ENCODE measurements around the gene TSBP1. TPM values are rescaled to one million over a fixed set of nuclear protein-coding genes. Genes with fewer than 3 reads are reported as not detected.

Gene TSBP1
- total and polyA plus RNA-seq, 4 donors = not detected

GRCh38 chr6:32405656-32406055 lies 34.0 kb upstream of the TSBP1 start:
- no peak for ATAC-seq (ENCODE audit: low FRiP score)
- intact Hi-C loops (cut with DNase I) = no loop called here
- WGBS, 2 donors = 10 to 24% methylated on average over 1 of the region's 1 CpG
- Histone ChIP-seq H3K9me3 (ENCODE audit: control insufficient read depth, low read length) (no peaks in the 10 kb centered on the region), H3K27me3 (ENCODE audit: control insufficient read depth in 1 of 2, insufficient read depth in 2 of 2, low read length in 1 of 2) (peaks cover 0 to 4% of the 10 kb centered on the region in 2 donors), H3K4me1 (ENCODE audit: control insufficient read depth in 1 of 2, insufficient read depth in 2 of 2, low read length in 2 of 2) (no peaks in the 10 kb centered on the region), H3K4me3 (ENCODE audit: low read length in 2 of 2) (no peak overlapping the region), H3K27ac (ENCODE audit: low read depth in 1 of 2, low read length in 2 of 2) (no peak overlapping the region), H3K36me3 (ENCODE audit: control insufficient read depth in 1 of 2, insufficient read depth in 2 of 2, low read length in 1 of 2) (no peaks in the 10 kb centered on the region)
- DNase-seq = no peak

- H3K4me3 ChIP-seq (ENCODE audit: low read length in 2 of 2) = no peak overlapping the region
- H3K9me3 ChIP-seq (ENCODE audit: control insufficient read depth, low read length) = no peaks in the 10 kb centered on the region
- intact Hi-C loops (cut with DNase I) = no loop called here
- H3K36me3 ChIP-seq (ENCODE audit: control insufficient read depth in 1 of 2, insufficient read depth in 2 of 2, low read length in 1 of 2) = no peaks in the 10 kb centered on the region
- H3K4me1 ChIP-seq (ENCODE audit: control insufficient read depth in 1 of 2, insufficient read depth in 2 of 2, low read length in 2 of 2) = no peaks in the 10 kb centered on the region
- DNase-seq = no peak
- peaks cover 0 to 4% of the 10 kb centered on the region in 2 donors for H3K27me3 ChIP-seq (ENCODE audit: control insufficient read depth in 1 of 2, insufficient read depth in 2 of 2, low read length in 1 of 2)
- ATAC-seq (ENCODE audit: low FRiP score) = no peak
- no peak overlapping the region for H3K27ac ChIP-seq (ENCODE audit: low read depth in 1 of 2, low read length in 2 of 2)
- WGBS, 2 donors = 58 to 59% methylated on average over 8 of the region's 8 CpGs
Measured at GRCh38 chr6:32402812-32403211, 31.1 kb upstream of the TSBP1 start.

- H3K4me1 ChIP-seq (ENCODE audit: control insufficient read depth in 1 of 2, insufficient read depth in 2 of 2, low read length in 2 of 2) = no peaks in the 10 kb centered on the region
- no peak overlapping the region for H3K4me3 ChIP-seq (ENCODE audit: low read length in 2 of 2)
- H3K36me3 ChIP-seq (ENCODE audit: control insufficient read depth in 1 of 2, insufficient read depth in 2 of 2, low read length in 1 of 2) = no peaks in the 10 kb centered on the region
- H3K27me3 ChIP-seq (ENCODE audit: control insufficient read depth in 1 of 2, insufficient read depth in 2 of 2, low read length in 1 of 2) = peaks cover 0 to 1% of the 10 kb centered on the region in 2 donors
- no peak for ATAC-seq (ENCODE audit: low FRiP score)
- H3K27ac ChIP-seq (ENCODE audit: low read depth in 1 of 2, low read length in 2 of 2) = no peak overlapping the region
- WGBS, 2 donors = 25 to 29% methylated on average over 4 of the region's 4 CpGs
- intact Hi-C loops (cut with DNase I) = no loop called here
- no peaks in the 10 kb centered on the region for H3K9me3 ChIP-seq (ENCODE audit: control insufficient read depth, low read length)
- DNase-seq = no peak
Measured at GRCh38 chr6:32401284-32401963, 29.7 kb upstream of the TSBP1 start.

GRCh38 chr6:32397252-32397920 lies 25.7 kb upstream of the TSBP1 start:
- intact Hi-C loops (cut with DNase I) = no loop called here
- WGBS, 2 donors = 73 to 74% methylated on average over 7 of the region's 7 CpGs

GRCh38 chr6:32396028-32396427 lies 24.3 kb upstream of the TSBP1 start:
- WGBS, 2 donors = 93% methylated on average over 10 of the region's 10 CpGs
- intact Hi-C loops (cut with DNase I) = no loop called here
- DNase-seq (no peak), ATAC-seq (ENCODE audit: low FRiP score) (no peak)
- Histone ChIP-seq H3K4me1 (ENCODE audit: control insufficient read depth in 1 of 2, insufficient read depth in 2 of 2, low read length in 2 of 2) (no peaks in the 10 kb centered on the region), H3K36me3 (ENCODE audit: control insufficient read depth in 1 of 2, insufficient read depth in 2 of 2, low read length in 1 of 2) (no peaks in the 10 kb centered on the region), H3K27me3 (ENCODE audit: control insufficient read depth in 1 of 2, insufficient read depth in 2 of 2, low read length in 1 of 2) (no peaks in the 10 kb centered on the region), H3K4me3 (ENCODE audit: low read length in 2 of 2) (no peak overlapping the region), H3K9me3 (ENCODE audit: control insufficient read depth, low read length) (no peaks in the 10 kb centered on the region), H3K27ac (ENCODE audit: low read depth in 1 of 2, low read length in 2 of 2) (no peak overlapping the region)

More at GRCh38 chr6:32397252-32397920, 25.7 kb upstream of the TSBP1 start:
- no peak for ATAC-seq (ENCODE audit: low FRiP score)
- Histone ChIP-seq H3K4me1 (ENCODE audit: control insufficient read depth in 1 of 2, insufficient read depth in 2 of 2, low read length in 2 of 2) (no peaks in the 10 kb centered on the region), H3K27me3 (ENCODE audit: control insufficient read depth in 1 of 2, insufficient read depth in 2 of 2, low read length in 1 of 2) (peaks cover 0 to 1% of the 10 kb centered on the region in 2 donors), H3K27ac (ENCODE audit: low read depth in 1 of 2, low read length in 2 of 2) (no peak overlapping the region), H3K9me3 (ENCODE audit: control insufficient read depth, low read length) (no peaks in the 10 kb centered on the region), H3K36me3 (ENCODE audit: control insufficient read depth in 1 of 2, insufficient read depth in 2 of 2, low read length in 1 of 2) (no peaks in the 10 kb centered on the region), H3K4me3 (ENCODE audit: low read length in 2 of 2) (no peak overlapping the region)
- no peak for DNase-seq

- Histone ChIP-seq H3K27ac (ENCODE audit: low read depth in 1 of 2, low read length in 2 of 2) (no peak overlapping the region), H3K9me3 (ENCODE audit: control insufficient read depth, low read length) (no peaks in the 10 kb centered on the region), H3K27me3 (ENCODE audit: control insufficient read depth in 1 of 2, insufficient read depth in 2 of 2, low read length in 1 of 2) (no peaks in the 10 kb centered on the region), H3K4me3 (ENCODE audit: low read length in 2 of 2) (no peak overlapping the region), H3K4me1 (ENCODE audit: control insufficient read depth in 1 of 2, insufficient read depth in 2 of 2, low read length in 2 of 2) (no peaks in the 10 kb centered on the region), H3K36me3 (ENCODE audit: control insufficient read depth in 1 of 2, insufficient read depth in 2 of 2, low read length in 1 of 2) (no peaks in the 10 kb centered on the region)
- intact Hi-C loops (cut with DNase I) = no loop called here
- peak; percentile 82 for ATAC-seq (ENCODE audit: low FRiP score)
- no peak for DNase-seq
- WGBS, 2 donors = 51 to 73% methylated on average over 7 of the region's 7 CpGs
Measured at GRCh38 chr6:32393665-32394420, 22.1 kb upstream of the TSBP1 start.

- intact Hi-C loops (cut with DNase I) = no loop called here
- WGBS, 2 donors = 81 to 88% methylated on average over 6 of the region's 6 CpGs
- no peak for ATAC-seq (ENCODE audit: low FRiP score)
Measured at GRCh38 chr6:32391505-32391904, 19.8 kb upstream of the TSBP1 start.

GRCh38 chr6:32387589-32388340 lies 16.1 kb upstream of the TSBP1 start:
- intact Hi-C loops (cut with DNase I) = no loop called here
- DNase-seq = no peak
- ATAC-seq (ENCODE audit: low FRiP score) = no peak
- Histone ChIP-seq H3K9me3 (ENCODE audit: control insufficient read depth, low read length) (no peaks in the 10 kb centered on the region), H3K27me3 (ENCODE audit: control insufficient read depth in 1 of 2, insufficient read depth in 2 of 2, low read length in 1 of 2) (no peaks in the 10 kb centered on the region), H3K4me3 (ENCODE audit: low read length in 2 of 2) (no peak overlapping the region), H3K4me1 (ENCODE audit: control insufficient read depth in 1 of 2, insufficient read depth in 2 of 2, low read length in 2 of 2) (no peaks in the 10 kb centered on the region), H3K27ac (ENCODE audit: low read depth in 1 of 2, low read length in 2 of 2) (no peak overlapping the region), H3K36me3 (ENCODE audit: control insufficient read depth in 1 of 2, insufficient read depth in 2 of 2, low read length in 1 of 2) (no peaks in the 10 kb centered on the region)
- WGBS, 2 donors = 41 to 63% methylated on average over 6 of the region's 6 CpGs

More at GRCh38 chr6:32391505-32391904, 19.8 kb upstream of the TSBP1 start:
- no peaks in the 10 kb centered on the region for H3K4me1 ChIP-seq (ENCODE audit: control insufficient read depth in 1 of 2, insufficient read depth in 2 of 2, low read length in 2 of 2)
- H3K27me3 ChIP-seq (ENCODE audit: control insufficient read depth in 1 of 2, insufficient read depth in 2 of 2, low read length in 1 of 2) = no peaks in the 10 kb centered on the region
- no peak overlapping the region for H3K27ac ChIP-seq (ENCODE audit: low read depth in 1 of 2, low read length in 2 of 2)
- no peak overlapping the region for H3K4me3 ChIP-seq (ENCODE audit: low read length in 2 of 2)
- no peak for DNase-seq
- H3K36me3 ChIP-seq (ENCODE audit: control insufficient read depth in 1 of 2, insufficient read depth in 2 of 2, low read length in 1 of 2) = no peaks in the 10 kb centered on the region
- H3K9me3 ChIP-seq (ENCODE audit: control insufficient read depth, low read length) = no peaks in the 10 kb centered on the region
